Measurements from ENCODE around the gene NCEH1. TPM values are rescaled to one million over a fixed set of nuclear protein-coding genes. Genes with fewer than 3 reads are reported as not detected.

NCEH1 gene
- total RNA-seq, 1 experiment from 2014 or later, result 4.5 TPM

DNA sequence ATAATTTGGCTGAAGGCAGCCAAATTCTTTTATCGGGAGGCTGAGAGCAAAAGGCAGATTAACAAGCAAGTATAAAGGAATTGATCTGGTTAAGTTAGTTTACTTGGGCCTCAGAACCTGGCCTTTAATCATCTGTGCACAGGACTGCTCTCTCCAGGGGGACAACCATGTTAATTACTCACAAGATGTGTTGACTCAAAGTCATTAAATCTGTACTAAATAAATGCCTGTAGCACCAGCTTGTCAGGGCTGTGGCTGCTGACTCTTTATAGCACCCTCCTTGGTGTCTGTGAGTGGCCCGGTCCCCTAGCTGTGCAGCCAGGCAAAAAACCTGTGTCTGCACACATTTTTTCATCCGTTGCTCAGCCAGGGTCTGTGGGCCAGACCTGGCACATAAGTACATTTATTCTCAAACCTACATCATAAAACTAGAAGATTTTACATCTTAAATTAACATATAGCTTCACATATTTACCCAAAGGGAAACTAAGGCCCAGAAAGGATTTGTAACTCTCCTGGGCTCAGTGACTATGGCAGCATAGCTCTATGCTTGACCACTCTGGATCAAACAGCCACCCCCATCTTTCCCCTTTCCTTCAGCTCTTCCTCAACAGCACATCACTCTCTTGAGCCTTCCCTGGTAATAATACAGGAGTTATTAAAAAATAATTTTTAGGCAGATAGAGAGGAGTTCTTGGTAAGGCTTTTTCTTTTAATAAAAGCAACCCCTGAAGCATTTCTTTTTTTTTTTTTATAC is 51.4 kb downstream of the NCEH1 start:
- Mint-ChIP-seq H3K27me3 (ENCODE audit: low read depth) (no peaks in the 10 kb centered on the region), H3K27ac (0 out of 2 replicates have a peak overlapping the region, but pooled peaks have one; percentile 28), H3K4me3 (no peak overlapping the region), H3K9me3 (peaks cover 15% of the 10 kb centered on the region), H3K36me3 (no peaks in the 10 kb centered on the region), H3K4me1 (peaks cover 6% of the 10 kb centered on the region)
- ChIA-PET CTCF (interaction anchor here (0.6 to 2.1 kb wide), 6 partner anchors 10 to 327 kb away, joined by 3 to 14 read pairs (median 4); no protein-coding TSS in a partner anchor), POLR2A (interaction anchor here (0.7 kb wide), 1 partner anchor 86 kb away, joined by 3 read pairs; no protein-coding TSS in a partner anchor)
- ATAC-seq (no peak), DNase-seq (ENCODE audit: low spot score) (no peak)
- no peak for TF ChIP-seq IRF2 (CRISPR knock-in tag; IDR thresholded peaks at IDR 0.05; ENCODE audit: borderline replicate concordance, low read depth)
- TF ChIP-seq, protein P1, sequence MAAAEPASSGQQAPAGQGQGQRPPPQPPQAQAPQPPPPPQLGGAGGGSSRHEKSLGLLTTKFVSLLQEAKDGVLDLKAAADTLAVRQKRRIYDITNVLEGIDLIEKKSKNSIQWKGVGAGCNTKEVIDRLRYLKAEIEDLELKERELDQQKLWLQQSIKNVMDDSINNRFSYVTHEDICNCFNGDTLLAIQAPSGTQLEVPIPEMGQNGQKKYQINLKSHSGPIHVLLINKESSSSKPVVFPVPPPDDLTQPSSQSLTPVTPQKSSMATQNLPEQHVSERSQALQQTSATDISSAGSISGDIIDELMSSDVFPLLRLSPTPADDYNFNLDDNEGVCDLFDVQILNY (CRISPR knock-in tag; IDR thresholded peaks at IDR 0.05), result no peak

DNA sequence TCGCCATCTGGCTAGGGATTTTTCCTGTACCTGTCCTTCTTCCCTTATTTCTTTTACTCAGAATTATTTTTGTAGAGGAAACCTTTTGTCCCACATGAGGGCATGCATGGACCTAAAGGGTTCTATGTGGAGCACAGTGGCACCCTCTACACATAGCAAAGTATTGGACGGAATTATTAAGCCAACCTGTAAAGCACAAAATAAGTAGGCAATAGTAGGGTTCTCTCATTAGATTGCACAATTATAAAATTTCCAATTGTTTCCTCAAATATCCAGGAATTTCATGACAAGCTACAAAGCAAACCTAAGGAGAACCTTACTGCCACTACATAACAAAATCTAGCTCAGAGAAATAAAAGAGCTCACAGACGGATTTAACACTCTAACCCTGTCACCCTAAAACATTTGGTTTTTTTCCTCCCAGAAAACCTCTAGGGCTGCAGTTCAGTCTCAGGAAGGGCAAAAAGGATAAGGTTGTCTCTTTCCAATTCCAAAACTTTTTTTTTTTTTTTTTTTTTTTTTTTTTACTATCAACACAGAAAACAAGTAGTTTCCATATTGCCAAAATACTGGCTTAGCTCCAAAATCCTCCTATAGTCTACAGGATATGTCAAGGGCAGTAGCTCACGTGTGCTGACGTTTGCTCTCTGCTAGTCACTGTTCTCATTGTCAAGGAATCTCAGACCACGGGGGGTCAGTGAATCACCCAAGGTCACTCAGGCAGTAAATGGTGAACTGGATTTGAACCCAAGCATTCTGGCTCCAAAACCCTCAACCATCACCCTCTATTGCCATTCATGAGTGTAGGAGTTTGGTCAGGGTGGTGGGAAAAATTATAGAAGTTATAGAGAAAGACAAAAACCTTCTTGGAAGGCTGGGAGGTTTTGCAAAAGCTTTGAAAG is 52.3 kb downstream of the NCEH1 start:
- Mint-ChIP-seq H3K36me3 (no peaks in the 10 kb centered on the region), H3K4me3 (no peak overlapping the region), H3K9me3 (peaks cover 11% of the 10 kb centered on the region; the same call in 1 of the 2 replicates), H3K4me1 (peaks cover 6% of the 10 kb centered on the region), H3K27ac (0 out of 2 replicates have a peak overlapping the region, but pooled peaks have one; percentile 28), H3K27me3 (ENCODE audit: low read depth) (no peaks in the 10 kb centered on the region)
- TF ChIP-seq, protein P2, sequence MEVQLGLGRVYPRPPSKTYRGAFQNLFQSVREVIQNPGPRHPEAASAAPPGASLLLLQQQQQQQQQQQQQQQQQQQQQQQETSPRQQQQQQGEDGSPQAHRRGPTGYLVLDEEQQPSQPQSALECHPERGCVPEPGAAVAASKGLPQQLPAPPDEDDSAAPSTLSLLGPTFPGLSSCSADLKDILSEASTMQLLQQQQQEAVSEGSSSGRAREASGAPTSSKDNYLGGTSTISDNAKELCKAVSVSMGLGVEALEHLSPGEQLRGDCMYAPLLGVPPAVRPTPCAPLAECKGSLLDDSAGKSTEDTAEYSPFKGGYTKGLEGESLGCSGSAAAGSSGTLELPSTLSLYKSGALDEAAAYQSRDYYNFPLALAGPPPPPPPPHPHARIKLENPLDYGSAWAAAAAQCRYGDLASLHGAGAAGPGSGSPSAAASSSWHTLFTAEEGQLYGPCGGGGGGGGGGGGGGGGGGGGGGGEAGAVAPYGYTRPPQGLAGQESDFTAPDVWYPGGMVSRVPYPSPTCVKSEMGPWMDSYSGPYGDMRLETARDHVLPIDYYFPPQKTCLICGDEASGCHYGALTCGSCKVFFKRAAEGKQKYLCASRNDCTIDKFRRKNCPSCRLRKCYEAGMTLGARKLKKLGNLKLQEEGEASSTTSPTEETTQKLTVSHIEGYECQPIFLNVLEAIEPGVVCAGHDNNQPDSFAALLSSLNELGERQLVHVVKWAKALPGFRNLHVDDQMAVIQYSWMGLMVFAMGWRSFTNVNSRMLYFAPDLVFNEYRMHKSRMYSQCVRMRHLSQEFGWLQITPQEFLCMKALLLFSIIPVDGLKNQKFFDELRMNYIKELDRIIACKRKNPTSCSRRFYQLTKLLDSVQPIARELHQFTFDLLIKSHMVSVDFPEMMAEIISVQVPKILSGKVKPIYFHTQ (CRISPR knock-in tag; IDR thresholded peaks at IDR 0.05), result no peak
- TF ChIP-seq EMX1 (CRISPR knock-in tag; IDR thresholded peaks at IDR 0.05) (no peak), SMAD4 (CRISPR knock-in tag; IDR thresholded peaks at IDR 0.05) (no peak), OVOL2 (CRISPR knock-in tag; IDR thresholded peaks at IDR 0.05; ENCODE audit: borderline replicate concordance) (no peak), FOXK1 (CRISPR knock-in tag; IDR thresholded peaks at IDR 0.05) (no peak), NFE2L1 (CRISPR knock-in tag; IDR thresholded peaks at IDR 0.05) (no peak), TEAD4 (CRISPR knock-in tag; IDR thresholded peaks at IDR 0.05) (no peak), KAT7 (CRISPR knock-in tag; IDR thresholded peaks at IDR 0.05; ENCODE audit: borderline replicate concordance) (no peak), TP53 (CRISPR knock-in tag; IDR thresholded peaks at IDR 0.05) (no peak), ATF6 (CRISPR knock-in tag; IDR thresholded peaks at IDR 0.05) (no peak), ZSCAN18 (CRISPR knock-in tag; IDR thresholded peaks at IDR 0.05) (no peak), ERG (CRISPR knock-in tag; IDR thresholded peaks at IDR 0.05) (no peak), NFYB (CRISPR knock-in tag; conservative IDR thresholded peaks at IDR 0.05; ENCODE audit: low read depth) (no peak), TEAD1 (CRISPR knock-in tag; IDR thresholded peaks at IDR 0.05) (no peak), SOX15 (CRISPR knock-in tag; IDR thresholded peaks at IDR 0.05) (no peak), SP1 (CRISPR knock-in tag; conservative IDR thresholded peaks at IDR 0.05) (no peak), NFATC4 (CRISPR knock-in tag; IDR thresholded peaks at IDR 0.05) (no peak)
- TF ChIP-seq, protein P3, sequence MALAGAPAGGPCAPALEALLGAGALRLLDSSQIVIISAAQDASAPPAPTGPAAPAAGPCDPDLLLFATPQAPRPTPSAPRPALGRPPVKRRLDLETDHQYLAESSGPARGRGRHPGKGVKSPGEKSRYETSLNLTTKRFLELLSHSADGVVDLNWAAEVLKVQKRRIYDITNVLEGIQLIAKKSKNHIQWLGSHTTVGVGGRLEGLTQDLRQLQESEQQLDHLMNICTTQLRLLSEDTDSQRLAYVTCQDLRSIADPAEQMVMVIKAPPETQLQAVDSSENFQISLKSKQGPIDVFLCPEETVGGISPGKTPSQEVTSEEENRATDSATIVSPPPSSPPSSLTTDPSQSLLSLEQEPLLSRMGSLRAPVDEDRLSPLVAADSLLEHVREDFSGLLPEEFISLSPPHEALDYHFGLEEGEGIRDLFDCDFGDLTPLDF (CRISPR knock-in tag; IDR thresholded peaks at IDR 0.05), result no peak
- TF ChIP-seq, protein P4, sequence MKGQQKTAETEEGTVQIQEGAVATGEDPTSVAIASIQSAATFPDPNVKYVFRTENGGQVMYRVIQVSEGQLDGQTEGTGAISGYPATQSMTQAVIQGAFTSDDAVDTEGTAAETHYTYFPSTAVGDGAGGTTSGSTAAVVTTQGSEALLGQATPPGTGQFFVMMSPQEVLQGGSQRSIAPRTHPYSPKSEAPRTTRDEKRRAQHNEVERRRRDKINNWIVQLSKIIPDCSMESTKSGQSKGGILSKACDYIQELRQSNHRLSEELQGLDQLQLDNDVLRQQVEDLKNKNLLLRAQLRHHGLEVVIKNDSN (CRISPR knock-in tag; IDR thresholded peaks at IDR 0.05), result no peak
- no peak; the same call in none of the 2 replicates for ATAC-seq
- ChIA-PET CTCF (interaction anchor here (0.6 to 2.1 kb wide), 6 partner anchors 11 to 326 kb away, joined by 3 to 14 read pairs (median 4); no protein-coding TSS in a partner anchor), POLR2A (no interaction called here)
- DNase-seq (ENCODE audit: low spot score), result peak; percentile 17
